ENCODE results near the gene TINAGL1. TPM values are rescaled to one million over a fixed set of nuclear protein-coding genes. Genes with fewer than 3 reads are reported as not detected.

TINAGL1 gene, protein sequence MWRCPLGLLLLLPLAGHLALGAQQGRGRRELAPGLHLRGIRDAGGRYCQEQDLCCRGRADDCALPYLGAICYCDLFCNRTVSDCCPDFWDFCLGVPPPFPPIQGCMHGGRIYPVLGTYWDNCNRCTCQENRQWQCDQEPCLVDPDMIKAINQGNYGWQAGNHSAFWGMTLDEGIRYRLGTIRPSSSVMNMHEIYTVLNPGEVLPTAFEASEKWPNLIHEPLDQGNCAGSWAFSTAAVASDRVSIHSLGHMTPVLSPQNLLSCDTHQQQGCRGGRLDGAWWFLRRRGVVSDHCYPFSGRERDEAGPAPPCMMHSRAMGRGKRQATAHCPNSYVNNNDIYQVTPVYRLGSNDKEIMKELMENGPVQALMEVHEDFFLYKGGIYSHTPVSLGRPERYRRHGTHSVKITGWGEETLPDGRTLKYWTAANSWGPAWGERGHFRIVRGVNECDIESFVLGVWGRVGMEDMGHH
- 100 to 1,000 TPM; 152 to 368 (median 248) TPM for total RNA-seq

GRCh38 chr1:31576201-31576669 lies at the start of gene TINAGL1:
Gene TINAGL1, plus strand, starts transcription at chr1:31576515. Its CDS starts 634 bp downstream, at chr1:31577149.
- Histone ChIP-seq H3K36me3 (no peaks in the 10 kb centered on the region), H3K9me3 (no peaks in the 10 kb centered on the region), H3K4me1 (peaks cover 0 to 78% (median 22%) of the 10 kb centered on the region in 3 donors), H3K27me3 (no peaks in the 10 kb centered on the region), H3K4me3 (peak within 1 kb of the TSS; percentile 71 to 76), H3K27ac (peak within 1 kb of the TSS; percentile 87 to 97 (median 93))
- ATAC-seq = peak; percentile 37
- 0% methylated on average over 10 of the region's 25 CpGs; no CpG with 5 or more reads in 1 of the 2 donors for WGBS, 2 donors (ENCODE audit: low coverage in 1 of 2)
- TF ChIP-seq POLR2A (IDR thresholded peaks at IDR 0.05) (peak; percentile 88), POLR2AphosphoS5 (IDR thresholded peaks at IDR 0.05) (peak; percentile 89), EP300 (IDR thresholded peaks at IDR 0.05) (no peak)
- TF ChIP-seq, protein P1, sequence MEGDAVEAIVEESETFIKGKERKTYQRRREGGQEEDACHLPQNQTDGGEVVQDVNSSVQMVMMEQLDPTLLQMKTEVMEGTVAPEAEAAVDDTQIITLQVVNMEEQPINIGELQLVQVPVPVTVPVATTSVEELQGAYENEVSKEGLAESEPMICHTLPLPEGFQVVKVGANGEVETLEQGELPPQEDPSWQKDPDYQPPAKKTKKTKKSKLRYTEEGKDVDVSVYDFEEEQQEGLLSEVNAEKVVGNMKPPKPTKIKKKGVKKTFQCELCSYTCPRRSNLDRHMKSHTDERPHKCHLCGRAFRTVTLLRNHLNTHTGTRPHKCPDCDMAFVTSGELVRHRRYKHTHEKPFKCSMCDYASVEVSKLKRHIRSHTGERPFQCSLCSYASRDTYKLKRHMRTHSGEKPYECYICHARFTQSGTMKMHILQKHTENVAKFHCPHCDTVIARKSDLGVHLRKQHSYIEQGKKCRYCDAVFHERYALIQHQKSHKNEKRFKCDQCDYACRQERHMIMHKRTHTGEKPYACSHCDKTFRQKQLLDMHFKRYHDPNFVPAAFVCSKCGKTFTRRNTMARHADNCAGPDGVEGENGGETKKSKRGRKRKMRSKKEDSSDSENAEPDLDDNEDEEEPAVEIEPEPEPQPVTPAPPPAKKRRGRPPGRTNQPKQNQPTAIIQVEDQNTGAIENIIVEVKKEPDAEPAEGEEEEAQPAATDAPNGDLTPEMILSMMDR (IDR thresholded peaks at IDR 0.05) = no peak

GRCh38 chr1:31529999-31530684 lies 46.2 kb upstream of the TINAGL1 start:
- H3K36me3 ChIP-seq = no peaks in the 10 kb centered on the region
- 36 to 46% methylated on average over 4 of the region's 4 CpGs for WGBS, 2 donors (ENCODE audit: low coverage in 1 of 2)
- ATAC-seq = no peak
- TF ChIP-seq POLR2A (IDR thresholded peaks at IDR 0.05) (no peak), POLR2AphosphoS5 (IDR thresholded peaks at IDR 0.05) (no peak), EP300 (IDR thresholded peaks at IDR 0.05) (no peak)
- TF ChIP-seq, protein P1 (IDR thresholded peaks at IDR 0.05) = no peak
- H3K4me1 ChIP-seq = no peaks in the 10 kb centered on the region
- H3K4me3 ChIP-seq = no peak overlapping the region
- H3K27me3 ChIP-seq = no peaks in the 10 kb centered on the region
- H3K27ac ChIP-seq = no peak overlapping the region
- no peaks in the 10 kb centered on the region for H3K9me3 ChIP-seq

GRCh38 chr1:31531177-31531999 lies 44.9 kb upstream of the TINAGL1 start:
- Histone ChIP-seq H3K27ac (no peak overlapping the region), H3K9me3 (no peaks in the 10 kb centered on the region), H3K4me3 (no peak overlapping the region), H3K36me3 (no peaks in the 10 kb centered on the region), H3K4me1 (no peaks in the 10 kb centered on the region), H3K27me3 (no peaks in the 10 kb centered on the region)
- WGBS, 2 donors (ENCODE audit: low coverage in 1 of 2) = 40 to 41% methylated on average over 10 of the region's 10 CpGs
- ATAC-seq = no peak
- TF ChIP-seq POLR2AphosphoS5 (IDR thresholded peaks at IDR 0.05) = no peak

DNA sequence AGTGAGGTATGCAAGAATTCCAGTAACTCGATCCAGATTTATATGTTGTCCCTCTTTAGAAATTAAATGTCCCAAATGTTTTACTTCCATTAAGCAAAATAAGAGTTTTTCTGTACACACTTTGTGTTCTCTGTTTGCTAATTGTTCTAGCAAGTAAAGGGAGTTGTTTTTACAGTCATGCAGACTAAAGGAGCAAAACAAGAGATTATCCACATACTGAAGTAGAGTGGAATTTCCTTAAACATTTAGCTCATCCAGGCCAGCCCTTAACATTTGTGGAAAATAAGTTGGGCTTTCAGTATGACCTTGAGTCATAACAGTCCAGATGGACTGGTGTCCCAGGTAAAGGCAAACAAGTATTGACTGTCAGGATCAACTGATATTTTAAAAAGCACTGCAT lies 44.1 kb upstream of the TINAGL1 start:
- Histone ChIP-seq H3K4me3 (no peak overlapping the region), H3K36me3 (no peaks in the 10 kb centered on the region), H3K9me3 (no peaks in the 10 kb centered on the region), H3K4me1 (no peaks in the 10 kb centered on the region), H3K27ac (no peak overlapping the region), H3K27me3 (no peaks in the 10 kb centered on the region)
- TF ChIP-seq POLR2A (IDR thresholded peaks at IDR 0.05) (no peak), POLR2AphosphoS5 (IDR thresholded peaks at IDR 0.05) (no peak), EP300 (IDR thresholded peaks at IDR 0.05) (no peak)
- TF ChIP-seq, protein P1 (IDR thresholded peaks at IDR 0.05) = no peak
- ATAC-seq = no peak
- WGBS, 2 donors (ENCODE audit: low coverage in 1 of 2) = 33% methylated on average over 1 of the region's 1 CpG; no CpG with 5 or more reads in 1 of the 2 donors

- WGBS, 2 donors (ENCODE audit: low coverage in 1 of 2) = 100% methylated on average over 1 to 2 of the region's 7 CpGs
- H3K27me3 ChIP-seq = peaks cover 3% of the 10 kb centered on the region
- H3K27ac ChIP-seq = no peak overlapping the region
- no peaks in the 10 kb centered on the region for H3K9me3 ChIP-seq
- TF ChIP-seq POLR2A (IDR thresholded peaks at IDR 0.05) = no peak
- no peak for TF ChIP-seq POLR2AphosphoS5 (IDR thresholded peaks at IDR 0.05)
- no peak for TF ChIP-seq EP300 (IDR thresholded peaks at IDR 0.05)
- TF ChIP-seq, protein P1 (IDR thresholded peaks at IDR 0.05) = no peak
- no peaks in the 10 kb centered on the region for H3K4me1 ChIP-seq
- H3K36me3 ChIP-seq = no peaks in the 10 kb centered on the region
- no peak for ATAC-seq
- no peak overlapping the region for H3K4me3 ChIP-seq
Measured at GRCh38 chr1:31535561-31535960, 40.8 kb upstream of the TINAGL1 start.

All from gastroesophageal sphincter (tissue), 4 donors.